HepG2 (cell line): ENCODE results near the gene SBK2. TPM values are rescaled to one million over a fixed set of nuclear protein-coding genes. Genes with fewer than 3 reads are reported as not detected.
A peak's percentile ranks its signal among the peaks of the same experiment; 100 is the strongest.

Source experiments
- ATF3 ChIP-seq: sonication (generic); formaldehyde crosslinking; IDR thresholded peaks from 2 replicates; pipeline ENCODE4 v1.4.0; 2020; ENCODE audit warnings: missing genetic modification reagents
- CENPBD1 ChIP-seq: sonication (generic); formaldehyde crosslinking; IDR thresholded peaks from 2 replicates; pipeline ENCODE4 v1.8.0; 2022; ENCODE audit warnings: missing genetic modification reagents, low read depth, mild to moderate bottlenecking, borderline replicate concordance
- ELF1 ChIP-seq: sonication (generic); formaldehyde crosslinking; IDR thresholded peaks from 2 replicates; pipeline ENCODE4 v1.4.0; 2020; ENCODE audit warnings: missing genetic modification reagents
- GPN1 ChIP-seq: sonication (generic); formaldehyde crosslinking; IDR thresholded peaks from 2 replicates; pipeline ENCODE4 v1.5.1; 2020; ENCODE audit warnings: missing genetic modification reagents, borderline replicate concordance
- HNF4G ChIP-seq, 2 experiments: sonication (generic) in 1 of 2; formaldehyde crosslinking in 1 of 2; IDR thresholded peaks; 2 replicates each; pipeline versions ENCODE4 v1.4.0 to v1.6.1; 2011 to 2020; ENCODE audit warnings: borderline replicate concordance in 2 of 2, low read depth in 2 of 2, mild to moderate bottlenecking in 2 of 2, low read length in 1 of 2, missing genetic modification reagents in 1 of 2, moderate library complexity in 1 of 2
- JARID2 ChIP-seq: sonication (generic); formaldehyde crosslinking; IDR thresholded peaks from 2 replicates; pipeline ENCODE4 v1.8.1; 2023; ENCODE audit warnings: missing genetic modification reagents, inconsistent platforms; ENCODE audit not compliant: insufficient replicate concordance
- KDM2A ChIP-seq: sonication (generic); formaldehyde crosslinking; IDR thresholded peaks from 2 replicates; pipeline ENCODE4 v1.4.0; 2020; ENCODE audit warnings: low read depth, missing genetic modification reagents, borderline replicate concordance
- MYPOP ChIP-seq: sonication (generic); formaldehyde crosslinking; IDR thresholded peaks from 2 replicates; pipeline ENCODE4 v1.8.1; 2023; ENCODE audit warnings: mild to moderate bottlenecking, moderate library complexity, missing genetic modification reagents
- NFYB ChIP-seq: sonication (generic); formaldehyde crosslinking; IDR thresholded peaks from 2 replicates; pipeline ENCODE4 v1.4.0; 2020; ENCODE audit warnings: missing genetic modification reagents
- NR2F6 ChIP-seq, 2 experiments: IDR thresholded peaks; 2 replicates each; pipeline ENCODE4 v1.6.1; 2016; ENCODE audit warnings: antibody characterized with exemption in 1 of 2, mild to moderate bottlenecking in 1 of 2
- RBAK ChIP-seq: sonication (generic); formaldehyde crosslinking; IDR thresholded peaks from 2 replicates; pipeline ENCODE4 v1.5.1; 2020; ENCODE audit warnings: mild to moderate bottlenecking, missing genetic modification reagents
- SUZ12 ChIP-seq: fragments of 150-350 bp; IDR thresholded peaks from 2 replicates; pipeline ENCODE4 v1.6.1; 2014; ENCODE audit warnings: low read depth, low read length
- THAP9 ChIP-seq: sonication (generic); formaldehyde crosslinking; IDR thresholded peaks from 2 replicates; pipeline ENCODE4; 2020; ENCODE audit warnings: missing genetic modification reagents, mild to moderate bottlenecking, borderline replicate concordance
- U2AF2 ChIP-seq: fragments of 200-400 bp; formaldehyde crosslinking; IDR thresholded peaks from 2 replicates; pipeline ENCODE4 v1.6.1; 2017; ENCODE audit warnings: low read depth, mild to moderate bottlenecking, low read length
- ZBTB20 ChIP-seq: sonication (generic); formaldehyde crosslinking; IDR thresholded peaks from 2 replicates; pipeline ENCODE4 v1.8.1; 2023; ENCODE audit warnings: missing genetic modification reagents, low read depth, mild to moderate bottlenecking, borderline replicate concordance
- ZBTB44 ChIP-seq: sonication (generic); formaldehyde crosslinking; IDR thresholded peaks from 2 replicates; pipeline ENCODE4 v1.4.0; 2020; ENCODE audit warnings: missing genetic modification reagents
- ZNF10 ChIP-seq: sonication (generic); formaldehyde crosslinking; IDR thresholded peaks from 2 replicates; pipeline ENCODE4 v1.4.0; 2020; ENCODE audit warnings: mild to moderate bottlenecking, low read depth, missing genetic modification reagents, borderline replicate concordance
- ZNF33A ChIP-seq: sonication (generic); formaldehyde crosslinking; IDR thresholded peaks from 2 replicates; pipeline ENCODE4 v1.5.1; 2020; ENCODE audit warnings: missing genetic modification reagents, mild to moderate bottlenecking, moderate library complexity, borderline replicate concordance
- ZNF430 ChIP-seq: sonication (generic); formaldehyde crosslinking; IDR thresholded peaks from 2 replicates; pipeline ENCODE4 v1.9.0; 2021; ENCODE audit warnings: mild to moderate bottlenecking, missing genetic modification reagents
- ZNF431 ChIP-seq: sonication (generic); formaldehyde crosslinking; IDR thresholded peaks from 2 replicates; pipeline ENCODE4 v1.9.0; 2022; ENCODE audit warnings: missing genetic modification reagents, low read depth, mild to moderate bottlenecking, borderline replicate concordance
- ZNF576 ChIP-seq: sonication (generic); formaldehyde crosslinking; IDR thresholded peaks from 2 replicates; pipeline ENCODE4 v1.4.0; 2020; ENCODE audit warnings: mild to moderate bottlenecking, missing genetic modification reagents
- ZNF891 ChIP-seq: sonication (generic); formaldehyde crosslinking; IDR thresholded peaks from 2 replicates; pipeline ENCODE4 v1.5.0; 2020; ENCODE audit warnings: mild to moderate bottlenecking, missing genetic modification reagents
- polyA plus RNA-seq, 8 experiments: library from polyadenylated mRNA; depleted of rRNA in 3 of 8; stranded (reverse) in 7 of 8; unstranded in 1 of 8; fragments of >200 nt; fragmentation: Illumina TruSeq in 4 of 8; extraction: Trizol in 4 of 8; gene quantifications; 2 replicates each; pipeline versions ENCODE4 v1.2.1 to v1.2.3, GENCODE V29; 2011 to 2016; ENCODE audit warnings: low read depth in 4 of 8, missing spikeins in 1 of 8, mixed read lengths in 1 of 8; ENCODE audit not compliant: insufficient read depth in 1 of 8
- total RNA-seq, 5 experiments: library from RNA; depleted of rRNA; stranded (reverse); fragments of >200 nt; fragmentation: Illumina TruSeq; extraction: Trizol; gene quantifications; 2 replicates each; pipeline ENCODE4 v1.2.3, GENCODE V29; 2016; ENCODE audit warnings: low read depth in 1 of 5

SBK2 gene
- total and polyA plus RNA-seq, 2 of the 13 experiments (the other 11 are each of a cell fraction or from before 2014, with no cell fraction given) = 0.24 TPM; not detected in 1

- no peak for TF ChIP-seq ZBTB44 (CRISPR knock-in tag)
- no peak for TF ChIP-seq ZNF431
- no peak for TF ChIP-seq ZBTB20 (CRISPR knock-in tag)
- TF ChIP-seq HNF4G (IDR thresholded peaks at IDR 0.05; ENCODE audit: borderline replicate concordance, low read depth, low read length) = no peak
- TF ChIP-seq HNF4G (CRISPR knock-in tag; IDR thresholded peaks at IDR 0.05; ENCODE audit: borderline replicate concordance, low read depth) = no peak
- no peak for TF ChIP-seq CENPBD1 (CRISPR knock-in tag)
- no peak; the same call in 1 of the 2 replicates for TF ChIP-seq KDM2A (CRISPR knock-in tag)
- TF ChIP-seq ZNF430 (CRISPR knock-in tag) = no peak
- TF ChIP-seq THAP9 (CRISPR knock-in tag) = 0 out of 2 replicates have a peak, but pooled peaks have one; percentile 33
- no peak for TF ChIP-seq ZNF891 (CRISPR knock-in tag)
- TF ChIP-seq ZNF576 = no peak
- TF ChIP-seq MYPOP (CRISPR knock-in tag) = 0 out of 2 replicates have a peak, but pooled peaks have one; percentile 41
- TF ChIP-seq ATF3 (CRISPR knock-in tag) = no peak
- TF ChIP-seq JARID2 (CRISPR knock-in tag) = no peak
- no peak for TF ChIP-seq ELF1
- no peak for TF ChIP-seq NR2F6 (IDR thresholded peaks at IDR 0.05)
- TF ChIP-seq NR2F6 (CRISPR knock-in tag; IDR thresholded peaks at IDR 0.05) = no peak
- TF ChIP-seq ZNF10 (CRISPR knock-in tag) = no peak
- TF ChIP-seq RBAK = no peak
- TF ChIP-seq GPN1 = no peak
- TF ChIP-seq SUZ12 = no peak
- TF ChIP-seq NFYB (CRISPR knock-in tag) = peak; percentile 80
- TF ChIP-seq ZNF33A (CRISPR knock-in tag) = no peak
- TF ChIP-seq U2AF2 = no peak
Observed at GRCh38 chr19:55585658-55586339, 48.9 kb upstream of the SBK2 start (continued).
